Measurements from ENCODE around the gene PPDPF. TPM values are rescaled to one million over a fixed set of nuclear protein-coding genes. Genes with fewer than 3 reads are reported as not detected.

The PPDPF gene
- total and polyA plus RNA-seq, 2 donors (not counting 1 experiment from before 2014, with no cell fraction given), result 93.5 to 162 TPM

DNA sequence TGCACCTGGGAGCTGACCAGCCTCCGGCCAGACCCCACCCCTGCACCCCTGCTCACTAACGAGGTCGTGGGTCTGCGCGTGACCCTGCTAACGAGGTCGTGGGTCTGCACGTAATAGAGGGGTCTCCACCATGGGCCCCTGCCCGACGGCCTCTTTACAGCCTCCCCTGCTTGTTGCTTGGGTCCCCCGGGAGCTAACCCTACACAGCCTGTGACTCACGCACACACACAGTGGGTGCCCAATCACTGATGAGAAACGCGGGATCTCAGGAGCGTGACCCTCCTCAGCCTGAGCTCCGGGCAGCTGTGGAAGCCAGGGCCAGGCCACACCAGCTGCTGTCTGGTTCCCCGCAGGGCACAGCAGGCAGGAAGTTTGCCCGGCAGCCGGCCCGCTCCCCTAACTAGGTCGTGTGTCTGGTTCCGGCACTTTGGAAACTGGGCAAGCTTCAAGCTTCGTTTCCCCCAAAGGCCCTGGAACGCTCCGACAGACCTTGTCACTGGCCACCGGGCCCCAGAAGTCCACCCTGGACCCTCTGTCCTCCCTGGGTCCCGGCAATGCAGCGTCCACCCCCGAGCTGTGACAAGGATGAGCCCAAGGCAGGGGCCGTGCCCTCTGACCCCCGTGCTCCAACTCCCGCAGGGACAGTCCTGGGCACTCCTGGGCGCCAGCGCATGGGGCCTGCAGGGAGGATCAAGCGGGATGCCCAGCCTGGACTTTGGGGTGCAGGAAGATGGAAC, 15.8 kb downstream of the PPDPF start:
- CTCF ChIA-PET, result interaction anchor here (1.2 to 4.7 kb wide), 10 partner anchors 14 to 437 kb away, joined by 3 to 30 read pairs (median 14); partner anchors contain the start of genes PPDPF and TPD52L2
- no peak for ATAC-seq (ENCODE audit: low read depth)
- POLR2A ChIA-PET, result interaction anchor here (0.9 to 2.7 kb wide), 3 partner anchors 16 to 31 kb away, joined by 5 to 42 read pairs (median 10); partner anchors contain the start of genes FNDC11 and PPDPF
- H3K9me3 Mint-ChIP-seq (ENCODE audit: insufficient read depth), result no peaks in the 10 kb centered on the region
- Histone ChIP-seq H3K4me1 (ENCODE audit: control insufficient read depth in 2 of 2, insufficient read depth in 2 of 2, low read length in 2 of 2) (peaks cover 21 to 33% of the 10 kb centered on the region in 2 donors), H3K27me3 (replicated peaks in 1 of 4; ENCODE audit: control extremely low read depth in 1 of 4, control insufficient read depth in 3 of 4, insufficient read depth in 4 of 4, low read length in 3 of 4) (no peaks in the 10 kb centered on the region), H2AFZ (ENCODE audit: insufficient read depth, low read depth, low read length, poor library complexity, severe bottlenecking) (no peak overlapping the region), H3K4me3 (ENCODE audit: control extremely low read depth in 1 of 5, extremely low read depth in 1 of 5, insufficient read depth in 1 of 5, low read depth in 2 of 5, low read length in 4 of 5) (no peak overlapping the region), H3K79me2 (ENCODE audit: control insufficient read depth, insufficient read depth, low read length) (no peaks in the 10 kb centered on the region), H4K20me1 (ENCODE audit: control insufficient read depth, insufficient read depth, low read length, poor library complexity, severe bottlenecking) (no peaks in the 10 kb centered on the region), H3K36me3 (replicated peaks in 1 of 2; ENCODE audit: control extremely low read depth in 1 of 2, control insufficient read depth in 1 of 2, extremely low read depth in 1 of 2, insufficient read depth in 2 of 2, low read length in 1 of 2) (no peaks in the 10 kb centered on the region), H3K9ac (ENCODE audit: low read length) (no peak overlapping the region), H3K9me3 (ENCODE audit: control extremely low read depth in 1 of 3, control insufficient read depth in 2 of 3, insufficient read depth in 1 of 3, low read length in 2 of 3) (peaks cover 0 to 3% (median 0%) of the 10 kb centered on the region in 3 donors), H3K4me2 (replicated peaks; ENCODE audit: low read depth, low read length, poor library complexity, severe bottlenecking) (peak overlapping the region; percentile 92), H3K27ac (ENCODE audit: low read length in 2 of 2) (no peak overlapping the region)
- 83% methylated on average over 35 of the region's 35 CpGs for WGBS (ENCODE audit: insufficient coverage)
- TF ChIP-seq EZH2 (IDR thresholded peaks at IDR 0.05; ENCODE audit: borderline replicate concordance, insufficient read depth, low read depth, low read length, poor library complexity, severe bottlenecking), result no peak
- TF ChIP-seq, protein P1, sequence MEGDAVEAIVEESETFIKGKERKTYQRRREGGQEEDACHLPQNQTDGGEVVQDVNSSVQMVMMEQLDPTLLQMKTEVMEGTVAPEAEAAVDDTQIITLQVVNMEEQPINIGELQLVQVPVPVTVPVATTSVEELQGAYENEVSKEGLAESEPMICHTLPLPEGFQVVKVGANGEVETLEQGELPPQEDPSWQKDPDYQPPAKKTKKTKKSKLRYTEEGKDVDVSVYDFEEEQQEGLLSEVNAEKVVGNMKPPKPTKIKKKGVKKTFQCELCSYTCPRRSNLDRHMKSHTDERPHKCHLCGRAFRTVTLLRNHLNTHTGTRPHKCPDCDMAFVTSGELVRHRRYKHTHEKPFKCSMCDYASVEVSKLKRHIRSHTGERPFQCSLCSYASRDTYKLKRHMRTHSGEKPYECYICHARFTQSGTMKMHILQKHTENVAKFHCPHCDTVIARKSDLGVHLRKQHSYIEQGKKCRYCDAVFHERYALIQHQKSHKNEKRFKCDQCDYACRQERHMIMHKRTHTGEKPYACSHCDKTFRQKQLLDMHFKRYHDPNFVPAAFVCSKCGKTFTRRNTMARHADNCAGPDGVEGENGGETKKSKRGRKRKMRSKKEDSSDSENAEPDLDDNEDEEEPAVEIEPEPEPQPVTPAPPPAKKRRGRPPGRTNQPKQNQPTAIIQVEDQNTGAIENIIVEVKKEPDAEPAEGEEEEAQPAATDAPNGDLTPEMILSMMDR (IDR thresholded peaks at IDR 0.05), result no peak
- no peaks in the 10 kb centered on the region for H3K27me3 Mint-ChIP-seq
- peak overlapping the region; percentile 29 for H3K4me3 Mint-ChIP-seq
- no peak for DNase-seq
- H3K4me1 Mint-ChIP-seq, result peaks cover 27% of the 10 kb centered on the region
- H3K27ac Mint-ChIP-seq, result peak overlapping the region; percentile 92
- intact Hi-C loops (cut with micrococcal nuclease), result loop anchor here (5.0 kb wide), 2 partner anchors 201 to 421 kb away; partner anchors contain the start of genes LIME1, SLC2A4RG and UCKL1

Data from B cell (primary cell).